GM23338 (cell line): ENCODE measurements around the gene ING1. TPM values are rescaled to one million over a fixed set of nuclear protein-coding genes. Genes with fewer than 3 reads are reported as not detected.

Source experiments
- ATAC-seq: fragments of 200-7000 bp; cut with Tn5 transposase; 3 replicates; pipeline ENCODE4 v1.9.1; 2020
- DNase-seq: peaks from one replicate; pipeline ENCODE4 v3.0.0-alpha.2; 2015; ENCODE audit warnings: low spot score
- H2AFZ ChIP-seq: fragments of 200-600 bp; sonication (generic); 2 replicates; pipeline ENCODE4 v1.8.0; 2016; ENCODE audit warnings: antibody characterized with exemption, mild to moderate bottlenecking, moderate library complexity
- H3F3A ChIP-seq: fragments of 200-600 bp; sonication (generic); replicated peaks from 2 replicates; pipeline ENCODE4 v1.8.0; 2017; ENCODE audit warnings: antibody characterized with exemption, mixed run types, low read depth
- H3K27ac ChIP-seq: fragments of 200-600 bp; sonication (generic); 2 replicates; pipeline ENCODE4 v1.6.1; 2016; ENCODE audit warnings: low read depth
- H3K27me3 ChIP-seq: fragments of 200-600 bp; sonication (generic); 2 replicates; pipeline ENCODE4 v1.8.0; 2016; ENCODE audit warnings: mild to moderate bottlenecking, mixed run types, moderate library complexity; ENCODE audit not compliant: insufficient read depth
- H3K36me3 ChIP-seq: fragments of 200-600 bp; sonication (generic); 2 replicates; pipeline ENCODE4 v1.8.0; 2016; ENCODE audit warnings: mild to moderate bottlenecking; ENCODE audit not compliant: insufficient read depth
- H3K4me1 ChIP-seq: fragments of 200-600 bp; sonication (generic); 2 replicates; pipeline ENCODE4 v1.8.0; 2016; ENCODE audit warnings: mild to moderate bottlenecking, moderate library complexity; ENCODE audit not compliant: insufficient read depth
- H3K4me2 ChIP-seq: fragments of 200-600 bp; sonication (generic); 2 replicates; pipeline ENCODE4 v1.7.1; 2017; ENCODE audit warnings: mixed run types
- H3K4me3 ChIP-seq: fragments of 200-600 bp; sonication (generic); 2 replicates; pipeline ENCODE4 v1.6.1; 2016; ENCODE audit warnings: mixed run types
- H3K79me2 ChIP-seq: fragments of 200-600 bp; sonication (generic); replicated peaks from 2 replicates; pipeline ENCODE4 v1.8.0; 2017; ENCODE audit warnings: mild to moderate bottlenecking; ENCODE audit not compliant: insufficient read depth
- H3K9me2 ChIP-seq: fragments of 200-600 bp; sonication (generic); 2 replicates; pipeline ENCODE4 v1.8.0; 2017; ENCODE audit not compliant: insufficient read depth
- H4K20me1 ChIP-seq: fragments of 200-600 bp; sonication (generic); replicated peaks from 2 replicates; pipeline ENCODE4 v1.8.0; 2017; ENCODE audit warnings: mild to moderate bottlenecking; ENCODE audit not compliant: insufficient read depth
- H3K27ac Mint-ChIP-seq: 2 replicates; pipeline ENCODE4 v1.8.0; 2020; ENCODE audit warnings: inconsistent platforms, mild to moderate bottlenecking, moderate library complexity, mixed read lengths
- H3K27me3 Mint-ChIP-seq: 3 replicates; pipeline ENCODE4 v1.8.0; 2022; ENCODE audit warnings: low read depth, mild to moderate bottlenecking, moderate library complexity, mixed read lengths, inconsistent platforms; ENCODE audit not compliant: insufficient read depth, poor library complexity
- H3K36me3 Mint-ChIP-seq: 3 replicates; pipeline ENCODE4 v1.8.0; 2021; ENCODE audit warnings: low read depth, mild to moderate bottlenecking, inconsistent platforms, moderate library complexity, mixed read lengths
- H3K4me1 Mint-ChIP-seq: 3 replicates; pipeline ENCODE4 v1.8.0; 2020; ENCODE audit warnings: mild to moderate bottlenecking, inconsistent platforms, mixed read lengths
- H3K4me3 Mint-ChIP-seq: 3 replicates; pipeline ENCODE4 v1.8.0; 2021; ENCODE audit warnings: moderate library complexity, mild to moderate bottlenecking, inconsistent platforms, mixed read lengths
- H3K9me3 Mint-ChIP-seq: 3 replicates; pipeline ENCODE4 v1.8.0; 2020; ENCODE audit warnings: moderate library complexity, mild to moderate bottlenecking, inconsistent platforms, mixed read lengths
- JUNB ChIP-seq: IDR thresholded peaks from one replicate; pipeline ENCODE4 v1.6.1; 2016; ENCODE audit warnings: antibody characterized with exemption; ENCODE audit not compliant: unreplicated experiment
- NANOG ChIP-seq: IDR thresholded peaks from 2 replicates; pipeline ENCODE4 v1.6.1; 2016; ENCODE audit warnings: antibody characterized with exemption, borderline replicate concordance
- STAT1 ChIP-seq: IDR thresholded peaks from one replicate; pipeline ENCODE4 v1.6.1; 2016; ENCODE audit warnings: antibody characterized with exemption; ENCODE audit not compliant: unreplicated experiment
- polyA plus RNA-seq: library from polyadenylated mRNA; unstranded; fragments of >200 nt; fragmentation: Nextera tagmentation; extraction: Ambion mirVana; gene quantifications from 2 replicates; pipeline ENCODE4 v1.2.1, GENCODE V29; 2016
- total RNA-seq: library from RNA; depleted of rRNA; stranded (reverse); fragments of >200 nt; shearing (Covaris generic); gene quantifications from 2 replicates; pipeline ENCODE4 v1.2.3, GENCODE V29; 2014; rRNA removed
- TF ChIP-seq, protein P1 (sequence below), 2 experiments: fragments of 200-600 bp in 1 of 2; sonication (generic) in 1 of 2; conservative IDR thresholded peaks; 2 replicates each; pipeline versions ENCODE4 v1.5.1 to v1.6.1; 2016 to 2017; ENCODE audit warnings: antibody characterized with exemption in 2 of 2, low read depth in 2 of 2, mild to moderate bottlenecking in 2 of 2, moderate library complexity in 1 of 2

ING1 gene
- total and polyA plus RNA-seq, 2 experiments from 2014 or later, result 27.4 to 34.4 TPM

- DNase-seq (no peak), ATAC-seq (no peak)
- no peaks in the 10 kb centered on the region for H4K20me1 ChIP-seq
- no peaks in the 10 kb centered on the region for H3K36me3 Mint-ChIP-seq
- no peak overlapping the region for H3K4me2 ChIP-seq
- no peak overlapping the region for H3K27ac ChIP-seq
- no peaks in the 10 kb centered on the region for H3K9me2 ChIP-seq
- no peaks in the 10 kb centered on the region for H3K27me3 Mint-ChIP-seq
- H3F3A ChIP-seq, result no peaks in the 10 kb centered on the region
- peak overlapping the region; percentile 59; the same call in 1 of the 2 replicates for H2AFZ ChIP-seq
- no peaks in the 10 kb centered on the region for H3K27me3 ChIP-seq
- H3K4me3 ChIP-seq, result no peak overlapping the region
- H3K79me2 ChIP-seq, result no peaks in the 10 kb centered on the region
- no peak overlapping the region for H3K27ac Mint-ChIP-seq
- H3K4me3 Mint-ChIP-seq, result no peak overlapping the region
- TF ChIP-seq, protein P1, sequence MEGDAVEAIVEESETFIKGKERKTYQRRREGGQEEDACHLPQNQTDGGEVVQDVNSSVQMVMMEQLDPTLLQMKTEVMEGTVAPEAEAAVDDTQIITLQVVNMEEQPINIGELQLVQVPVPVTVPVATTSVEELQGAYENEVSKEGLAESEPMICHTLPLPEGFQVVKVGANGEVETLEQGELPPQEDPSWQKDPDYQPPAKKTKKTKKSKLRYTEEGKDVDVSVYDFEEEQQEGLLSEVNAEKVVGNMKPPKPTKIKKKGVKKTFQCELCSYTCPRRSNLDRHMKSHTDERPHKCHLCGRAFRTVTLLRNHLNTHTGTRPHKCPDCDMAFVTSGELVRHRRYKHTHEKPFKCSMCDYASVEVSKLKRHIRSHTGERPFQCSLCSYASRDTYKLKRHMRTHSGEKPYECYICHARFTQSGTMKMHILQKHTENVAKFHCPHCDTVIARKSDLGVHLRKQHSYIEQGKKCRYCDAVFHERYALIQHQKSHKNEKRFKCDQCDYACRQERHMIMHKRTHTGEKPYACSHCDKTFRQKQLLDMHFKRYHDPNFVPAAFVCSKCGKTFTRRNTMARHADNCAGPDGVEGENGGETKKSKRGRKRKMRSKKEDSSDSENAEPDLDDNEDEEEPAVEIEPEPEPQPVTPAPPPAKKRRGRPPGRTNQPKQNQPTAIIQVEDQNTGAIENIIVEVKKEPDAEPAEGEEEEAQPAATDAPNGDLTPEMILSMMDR (conservative IDR thresholded peaks at IDR 0.05; ENCODE audit: low read depth in 2 of 2), result no peak
- TF ChIP-seq STAT1 (no peak), JUNB (no peak), NANOG (no peak)
- H3K4me1 ChIP-seq, result no peaks in the 10 kb centered on the region
- H3K9me3 Mint-ChIP-seq, result no peaks in the 10 kb centered on the region
- peaks cover 3% of the 10 kb centered on the region; the same call in 1 of the 3 replicates for H3K4me1 Mint-ChIP-seq
- H3K36me3 ChIP-seq, result no peaks in the 10 kb centered on the region
These were observed 58.8 kb downstream of the ING1 start for GRCh38 chr13:110772091-110772984.

Other genes with a start within 250 kb of the ING1 start
- gene RAB20, start 152.0 kb upstream of the ING1 start, total RNA-seq, result 26.6 and 32.1 TPM in 2 replicates
- gene RAB20, start 152.0 kb upstream of the ING1 start, polyA plus RNA-seq, result 11.8 and 12.3 TPM in 2 replicates
- gene NAXD, start 98.2 kb upstream of the ING1 start, total RNA-seq, result 16.1 and 18.5 TPM in 2 replicates
- 15.3 and 16.9 TPM in 2 replicates for gene NAXD, start 98.2 kb upstream of the ING1 start, polyA plus RNA-seq
- 39.0 and 46.8 TPM in 2 replicates for gene CARS2, start 7.6 kb upstream of the ING1 start, total RNA-seq
- 53.5 and 58.6 TPM in 2 replicates for gene CARS2, start 7.6 kb upstream of the ING1 start, polyA plus RNA-seq
- 224 and 250 TPM in 2 replicates for gene ANKRD10, start 201.4 kb downstream of the ING1 start, total RNA-seq
- gene ANKRD10, start 201.4 kb downstream of the ING1 start, polyA plus RNA-seq, result 210 and 277 TPM in 2 replicates